Esophagus muscularis mucosa (tissue), 4 donors: Measurements from ENCODE around the gene GCLC. TPM values are rescaled to one million over a fixed set of nuclear protein-coding genes. Genes with fewer than 3 reads are reported as not detected.

ENCODE experiments used
- DNase-seq: peaks from one replicate; pipeline ENCODE4 v3.0.0-alpha.2; 2017; ENCODE audit errors: extremely low spot score
- H3K27ac ChIP-seq, 4 donors: fragments of 200-600 bp; sonication (generic); replicated peaks in 1 of 4; 1 replicate in 3 of 4; 2 replicates in 1 of 4; pipeline ENCODE4 v1.5.1; 2016 to 2019; ENCODE audit warnings: mild to moderate bottlenecking in 1 of 4
- H3K27me3 ChIP-seq, 4 donors: fragments of 200-600 bp; sonication (generic); one replicate each; pipeline versions ENCODE4 v1.5.1 to v1.6.0; 2016 to 2019
- H3K36me3 ChIP-seq, 4 donors: fragments of 200-600 bp; sonication (generic); one replicate each; pipeline ENCODE4 v1.5.1; 2016 to 2019
- H3K4me1 ChIP-seq, 4 donors: fragments of 200-600 bp; sonication (generic); one replicate each; pipeline ENCODE4 v1.5.1; 2016 to 2019
- H3K4me3 ChIP-seq, 4 donors: fragments of 200-600 bp; sonication (generic); 1 replicate in 2 of 4; 2 replicates in 2 of 4; pipeline ENCODE4 v1.5.1; 2016 to 2019; ENCODE audit warnings: mild to moderate bottlenecking in 4 of 4, moderate library complexity in 1 of 4
- H3K9me3 ChIP-seq, 4 donors: fragments of 200-600 bp; sonication (generic); 1 replicate in 3 of 4; 2 replicates in 1 of 4; pipeline ENCODE4 v1.5.1; 2016 to 2019
- EP300 ChIP-seq: sonication (generic); formaldehyde crosslinking; IDR thresholded peaks from one replicate; pipeline ENCODE4 v1.6.1; 2017; ENCODE audit warnings: antibody characterized with exemption
- POLR2A ChIP-seq: fragments of 450-650 bp; IDR thresholded peaks from one replicate; pipeline ENCODE4 v1.6.1; 2017; ENCODE audit warnings: antibody characterized with exemption, moderate library complexity, mild to moderate bottlenecking, low read depth
- POLR2AphosphoS5 ChIP-seq, 2 donors: sonication (generic); formaldehyde crosslinking; IDR thresholded peaks; one replicate each; pipeline ENCODE4 v1.6.1; 2017; ENCODE audit warnings: antibody characterized with exemption in 2 of 2
- WGBS: methylation state at CpG from one replicate; pipeline ENCODE4 v1.1.5; 2018; 5-methylcytosine and 5-hydroxymethylcytosine counted together
- intact Hi-C: fragments of 100-400 bp; cut with DNase I; formaldehyde crosslinking; loops from one replicate; pipeline ENCODE4 v1.15.1; 2023
- total RNA-seq, 4 donors: library from RNA; depleted of rRNA; stranded (reverse); fragments of >200 nt; gene quantifications; one replicate each; pipeline versions ENCODE4 v1.1.0 to v1.2.1, GENCODE V29; 2016
- TF ChIP-seq, protein P1 (sequence below), 3 experiments: fragments of 200-600 bp in 2 of 3; fragments of 450-650 bp in 1 of 3; sonication (generic) in 2 of 3; IDR thresholded peaks; one replicate each; pipeline ENCODE4 v1.5.1; 2017 to 2019; ENCODE audit warnings: antibody characterized with exemption in 3 of 3, mild to moderate bottlenecking in 2 of 3, moderate library complexity in 1 of 3

The GCLC gene
- total RNA-seq, 4 donors from 2014 or later, result 57.7 to 70.8 (median 64.6) TPM

DNA sequence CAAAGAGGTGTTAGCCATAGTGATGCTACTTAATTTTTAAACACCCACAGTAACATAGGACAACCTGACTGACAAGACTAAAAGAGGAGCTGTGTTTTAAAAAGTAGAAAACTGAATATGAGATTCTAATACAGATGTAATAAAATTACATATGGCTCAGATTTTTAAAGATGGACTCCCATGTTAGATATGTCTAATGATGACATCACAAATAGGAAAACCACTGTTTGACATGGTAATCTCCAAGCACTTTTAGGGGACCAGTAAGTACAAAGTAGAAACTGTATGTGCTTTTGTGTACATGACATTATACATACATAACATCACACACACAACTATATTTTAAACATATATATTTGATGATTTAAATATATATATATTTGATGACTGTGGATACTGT lies 16.8 kb downstream of the GCLC start:
- intact Hi-C loops, result no loop called here
- H3K4me1 ChIP-seq, result peaks cover 69 to 100% (median 98%) of the 10 kb centered on the region in 4 donors
- H3K9me3 ChIP-seq, result no peaks in the 10 kb centered on the region
- DNase-seq, result no peak
- H3K36me3 ChIP-seq, result no peaks in the 10 kb centered on the region
- H3K4me3 ChIP-seq, result no peak overlapping the region
- H3K27ac ChIP-seq, result peak overlapping the region; percentile 68 to 77 (median 74)
- no peaks in the 10 kb centered on the region for H3K27me3 ChIP-seq
- TF ChIP-seq EP300 (no peak), POLR2AphosphoS5 (IDR thresholded peaks at IDR 0.05) (no peak), POLR2A (no peak)
- TF ChIP-seq, protein P1, sequence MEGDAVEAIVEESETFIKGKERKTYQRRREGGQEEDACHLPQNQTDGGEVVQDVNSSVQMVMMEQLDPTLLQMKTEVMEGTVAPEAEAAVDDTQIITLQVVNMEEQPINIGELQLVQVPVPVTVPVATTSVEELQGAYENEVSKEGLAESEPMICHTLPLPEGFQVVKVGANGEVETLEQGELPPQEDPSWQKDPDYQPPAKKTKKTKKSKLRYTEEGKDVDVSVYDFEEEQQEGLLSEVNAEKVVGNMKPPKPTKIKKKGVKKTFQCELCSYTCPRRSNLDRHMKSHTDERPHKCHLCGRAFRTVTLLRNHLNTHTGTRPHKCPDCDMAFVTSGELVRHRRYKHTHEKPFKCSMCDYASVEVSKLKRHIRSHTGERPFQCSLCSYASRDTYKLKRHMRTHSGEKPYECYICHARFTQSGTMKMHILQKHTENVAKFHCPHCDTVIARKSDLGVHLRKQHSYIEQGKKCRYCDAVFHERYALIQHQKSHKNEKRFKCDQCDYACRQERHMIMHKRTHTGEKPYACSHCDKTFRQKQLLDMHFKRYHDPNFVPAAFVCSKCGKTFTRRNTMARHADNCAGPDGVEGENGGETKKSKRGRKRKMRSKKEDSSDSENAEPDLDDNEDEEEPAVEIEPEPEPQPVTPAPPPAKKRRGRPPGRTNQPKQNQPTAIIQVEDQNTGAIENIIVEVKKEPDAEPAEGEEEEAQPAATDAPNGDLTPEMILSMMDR (IDR thresholded peaks at IDR 0.05), result no peak

DNA sequence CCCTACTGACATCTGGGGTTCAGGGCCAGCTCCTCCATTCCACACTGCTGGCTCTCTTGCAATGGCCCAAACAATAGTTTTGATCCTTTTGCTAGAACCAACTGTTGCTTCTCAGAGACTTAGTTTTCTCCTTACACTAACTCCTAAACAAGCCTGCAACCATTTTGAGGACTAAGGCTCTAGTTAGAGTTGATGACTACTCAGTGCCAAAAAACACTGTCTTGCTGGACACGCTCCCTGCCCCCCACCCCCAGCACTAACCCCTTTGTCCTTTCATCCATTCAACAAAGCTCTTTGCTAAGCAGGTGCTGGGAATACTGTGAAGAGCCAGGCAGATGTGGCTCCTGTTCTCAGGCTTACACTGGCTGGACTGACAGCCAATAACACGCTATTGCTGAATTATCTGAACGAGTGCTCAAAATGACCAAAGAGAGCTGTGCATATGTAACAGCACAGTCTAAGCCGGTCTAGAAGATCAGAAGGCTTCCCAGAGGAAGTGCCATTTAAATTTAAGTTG lies 17.6 kb downstream of the GCLC start:
- H3K4me1 ChIP-seq, result peaks cover 63 to 100% (median 97%) of the 10 kb centered on the region in 4 donors

DNA sequence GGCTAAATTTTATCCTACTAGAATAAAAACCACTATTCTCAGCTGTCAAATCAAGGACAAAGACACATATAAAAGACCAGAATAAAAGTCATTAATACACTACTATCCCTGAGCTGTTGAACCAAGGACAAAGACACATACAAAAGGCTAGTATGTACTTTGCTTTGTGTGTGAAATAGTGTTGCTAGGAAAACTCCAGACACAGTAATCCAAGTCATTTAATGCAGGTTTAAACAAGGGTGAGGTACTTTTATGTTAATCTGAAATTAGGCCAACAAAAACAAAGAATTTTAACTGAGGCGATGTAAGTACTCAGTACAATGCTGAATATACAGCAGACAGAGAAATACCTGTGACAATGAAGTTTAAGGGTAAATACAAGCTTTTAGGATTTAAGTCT lies 18.9 kb downstream of the GCLC start:
- H3K27ac ChIP-seq, result peak overlapping the region; percentile 68 to 77 (median 74)
- no peaks in the 10 kb centered on the region for H3K36me3 ChIP-seq
- intact Hi-C loops, result no loop called here
- peaks cover 50 to 98% (median 85%) of the 10 kb centered on the region in 4 donors for H3K4me1 ChIP-seq
- WGBS, result 51% methylated on average over 1 of the region's 1 CpG
- H3K27me3 ChIP-seq, result no peaks in the 10 kb centered on the region
- no peak for TF ChIP-seq EP300
- no peak for TF ChIP-seq POLR2AphosphoS5 (IDR thresholded peaks at IDR 0.05)
- TF ChIP-seq, protein P1 (IDR thresholded peaks at IDR 0.05), result no peak
- TF ChIP-seq POLR2A, result no peak
- DNase-seq, result no peak
- no peak overlapping the region for H3K4me3 ChIP-seq
- H3K9me3 ChIP-seq, result no peaks in the 10 kb centered on the region

More for the DNA sequence above, 17.6 kb downstream of the GCLC start:
- Histone ChIP-seq H3K9me3 (no peaks in the 10 kb centered on the region), H3K27me3 (no peaks in the 10 kb centered on the region), H3K27ac (peak overlapping the region; percentile 68 to 77 (median 74)), H3K36me3 (no peaks in the 10 kb centered on the region), H3K4me3 (no peak overlapping the region)
- TF ChIP-seq, protein P1 (IDR thresholded peaks at IDR 0.05), result no peak
- no peak for TF ChIP-seq EP300
- no peak for TF ChIP-seq POLR2AphosphoS5 (IDR thresholded peaks at IDR 0.05)
- no peak for TF ChIP-seq POLR2A
- WGBS, result 80% methylated on average over 4 of the region's 4 CpGs
- DNase-seq, result no peak
- intact Hi-C loops, result no loop called here

DNA sequence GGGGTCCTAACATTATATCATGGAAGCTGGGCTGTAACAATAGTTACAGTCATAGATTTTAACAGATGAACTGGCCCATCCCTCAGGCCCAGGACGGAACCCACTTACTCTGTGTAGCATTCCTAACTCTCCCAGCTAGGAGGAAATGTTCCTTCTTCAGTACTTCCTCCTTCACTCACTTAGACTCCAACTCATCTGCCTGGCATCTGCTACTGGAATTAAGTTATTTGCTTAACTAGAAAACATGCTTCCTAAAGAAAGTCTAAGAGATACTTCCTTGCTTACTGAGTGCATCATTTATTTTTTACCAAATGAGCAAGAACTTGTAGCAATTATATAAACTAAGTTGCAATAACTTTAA lies 20.5 kb downstream of the GCLC start:
- Histone ChIP-seq H3K4me3 (no peak overlapping the region), H3K4me1 (peaks cover 36 to 82% (median 70%) of the 10 kb centered on the region in 4 donors), H3K9me3 (no peaks in the 10 kb centered on the region), H3K27me3 (no peaks in the 10 kb centered on the region), H3K27ac (peak overlapping the region; percentile 68 to 77 (median 74)), H3K36me3 (peaks cover 0 to 15% (median 12%) of the 10 kb centered on the region in 4 donors)
- 32% methylated on average over 1 of the region's 1 CpG for whole genome bisulfite sequencing
- intact Hi-C loops, result no loop called here
- TF ChIP-seq EP300 (no peak), POLR2AphosphoS5 (IDR thresholded peaks at IDR 0.05) (peak in 1 of 2 donors; percentile 18), POLR2A (no peak)
- TF ChIP-seq, protein P1 (IDR thresholded peaks at IDR 0.05), result no peak
- no peak for DNase-seq
